Thoracic aorta (tissue), 2 donors: Measurements from ENCODE around the gene DPYD. TPM values are rescaled to one million over a fixed set of nuclear protein-coding genes. Genes with fewer than 3 reads are reported as not detected.

ENCODE experiments used
- ATAC-seq: fragments of 150-250 bp; one replicate; pipeline ENCODE4 v1.8.0; 2017; ENCODE audit warnings: low read depth; ENCODE audit not compliant: insufficient number of reproducible peaks, low FRiP score
- DNase-seq: peaks from one replicate; pipeline ENCODE4 v3.0.0-alpha.2; 2020; ENCODE audit warnings: low spot score
- H3K27ac ChIP-seq, 2 donors: fragments of 200-600 bp; sonication (generic); 1 replicate in 1 of 2; 2 replicates in 1 of 2; pipeline ENCODE4 v1.5.1; 2016; ENCODE audit warnings: mild to moderate bottlenecking in 2 of 2, moderate library complexity in 2 of 2
- H3K27me3 ChIP-seq: fragments of 200-600 bp; sonication (generic); replicated peaks from 2 replicates; pipeline ENCODE4 v1.6.0; 2016; ENCODE audit warnings: mild to moderate bottlenecking; ENCODE audit not compliant: insufficient read depth
- H3K36me3 ChIP-seq: fragments of 200-600 bp; sonication (generic); one replicate; pipeline ENCODE4 v1.5.1; 2016
- H3K4me1 ChIP-seq, 2 donors: fragments of 200-600 bp; sonication (generic); 1 replicate in 1 of 2; 2 replicates in 1 of 2; pipeline versions ENCODE4 v1.5.1 to v1.6.0; 2016; ENCODE audit warnings: low read depth in 2 of 2, mild to moderate bottlenecking in 1 of 2; ENCODE audit not compliant: control insufficient read depth in 1 of 2
- H3K4me3 ChIP-seq: fragments of 200-600 bp; sonication (generic); 2 replicates; pipeline ENCODE4 v1.5.1; 2016; ENCODE audit warnings: mild to moderate bottlenecking
- H3K9me3 ChIP-seq: fragments of 200-600 bp; sonication (generic); 2 replicates; pipeline ENCODE4 v1.5.1; 2016
- CTCF ChIP-seq: fragments of 200-600 bp; sonication (generic); IDR thresholded peaks from one replicate; pipeline ENCODE4 v1.5.1; 2019; ENCODE audit warnings: antibody characterized with exemption
- total RNA-seq, 2 donors: library from RNA; depleted of rRNA; stranded (reverse); fragments of >200 nt; gene quantifications; one replicate each; pipeline versions ENCODE4 v1.1.0 to v1.2.3, GENCODE V29; 2016

DPYD gene
- total RNA-seq, 2 donors from 2014 or later = 29.1 to 44.2 TPM

DNA sequence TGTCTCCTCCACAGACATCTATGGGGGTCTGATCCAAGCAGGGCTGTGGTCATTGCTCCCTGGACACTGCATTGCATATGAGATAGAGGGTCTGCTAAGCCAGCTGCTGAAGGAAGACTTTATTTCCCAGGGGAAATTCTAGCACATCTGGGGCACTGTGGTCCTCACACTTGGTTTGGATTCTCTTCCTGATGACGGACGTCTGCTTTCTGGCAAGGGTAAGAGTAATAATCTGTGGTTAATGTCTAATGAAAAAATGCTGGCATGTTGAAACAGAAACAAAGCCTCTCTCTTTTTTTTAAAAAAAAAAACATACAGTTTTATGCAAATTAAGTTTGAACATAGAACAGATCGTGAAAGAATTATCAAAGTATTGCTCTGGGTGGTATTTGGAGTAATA lies 553.9 kb downstream of the DPYD start:
- no peak for DNase-seq
- TF ChIP-seq CTCF = no peak
- Histone ChIP-seq H3K4me1 (no peaks in the 10 kb centered on the region), H3K36me3 (no peaks in the 10 kb centered on the region), H3K27ac (no peak overlapping the region), H3K27me3 (no peaks in the 10 kb centered on the region), H3K9me3 (no peaks in the 10 kb centered on the region), H3K4me3 (no peak overlapping the region)
- no peak for ATAC-seq

DNA sequence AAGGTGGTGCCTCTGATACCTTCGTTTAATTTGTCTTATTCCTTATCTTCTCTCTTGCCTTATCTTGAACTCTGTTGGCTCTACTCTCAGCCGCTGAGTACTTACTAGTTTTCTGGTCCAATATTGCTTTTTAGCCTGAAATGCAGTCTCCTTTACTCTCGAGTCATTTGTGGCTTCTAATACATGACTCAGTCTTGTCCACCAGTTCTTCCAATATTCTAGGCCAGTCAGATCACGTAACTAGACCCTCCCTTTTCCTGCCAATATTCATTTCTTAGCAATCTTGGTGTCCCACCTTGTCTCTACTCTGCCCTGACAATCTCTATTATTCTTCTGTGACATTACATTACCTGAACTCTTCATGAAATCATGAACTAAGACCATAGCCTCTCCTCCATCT lies 555.8 kb downstream of the DPYD start:
- no peak for TF ChIP-seq CTCF
- DNase-seq (no peak), ATAC-seq (no peak)
- no peaks in the 10 kb centered on the region for H3K36me3 ChIP-seq
- H3K9me3 ChIP-seq = no peaks in the 10 kb centered on the region
- H3K4me3 ChIP-seq = no peak overlapping the region
- no peaks in the 10 kb centered on the region for H3K4me1 ChIP-seq
- H3K27me3 ChIP-seq = no peaks in the 10 kb centered on the region
- H3K27ac ChIP-seq = no peak overlapping the region

DNA sequence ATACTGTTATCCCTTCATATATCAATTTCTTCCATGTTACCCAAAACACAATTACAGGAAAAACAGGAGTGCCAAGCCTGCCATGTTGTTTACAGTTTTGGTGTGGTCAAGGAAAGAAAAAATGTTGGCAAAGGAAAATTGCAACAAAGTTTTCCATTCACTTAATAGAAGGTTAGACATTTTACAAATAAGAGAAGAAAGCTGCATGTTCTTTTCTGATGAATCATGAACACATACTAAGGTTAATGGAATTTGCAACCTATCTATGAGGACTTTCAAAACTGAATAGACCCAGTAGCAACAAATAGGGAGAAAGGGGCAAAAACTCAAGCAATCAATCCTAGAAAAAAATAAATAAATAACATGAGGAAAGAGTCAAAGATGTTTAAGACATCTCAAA lies 556.7 kb downstream of the DPYD start:
- Histone ChIP-seq H3K4me3 (no peak overlapping the region), H3K36me3 (no peaks in the 10 kb centered on the region), H3K4me1 (no peaks in the 10 kb centered on the region), H3K27me3 (no peaks in the 10 kb centered on the region), H3K9me3 (no peaks in the 10 kb centered on the region), H3K27ac (no peak overlapping the region)
- ATAC-seq (no peak), DNase-seq (no peak)
- no peak for TF ChIP-seq CTCF

DNA sequence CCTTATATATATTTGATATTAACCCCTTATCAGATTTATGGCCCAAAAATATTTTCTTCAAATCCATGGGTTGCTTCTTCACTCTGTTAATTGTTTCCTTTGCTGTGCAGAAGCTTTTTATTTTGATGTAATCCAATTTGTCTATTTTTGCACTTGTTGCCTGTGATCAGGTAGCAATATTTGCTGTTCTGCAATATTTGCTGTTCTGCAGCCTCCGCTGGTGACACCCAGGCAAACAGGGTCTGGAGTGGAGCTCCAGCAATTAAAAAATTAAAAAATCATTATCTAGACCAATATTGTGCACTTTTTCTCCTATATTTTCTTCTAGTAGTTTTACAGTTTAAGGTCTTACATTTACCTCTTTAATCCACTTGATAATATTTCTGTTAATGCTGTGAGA lies 564.5 kb downstream of the DPYD start:
- no peak for TF ChIP-seq CTCF
- Histone ChIP-seq H3K27ac (no peak overlapping the region), H3K27me3 (no peaks in the 10 kb centered on the region), H3K9me3 (no peaks in the 10 kb centered on the region), H3K4me1 (peaks cover 2 to 9% of the 10 kb centered on the region in 2 donors), H3K36me3 (no peaks in the 10 kb centered on the region), H3K4me3 (no peak overlapping the region)
- DNase-seq (no peak), ATAC-seq (no peak)

GRCh38 chr1:97352936-97353382 lies 567.9 kb downstream of the DPYD start:
- Histone ChIP-seq H3K4me3 (no peak overlapping the region), H3K27me3 (no peaks in the 10 kb centered on the region), H3K9me3 (no peaks in the 10 kb centered on the region), H3K4me1 (peaks cover 2 to 12% of the 10 kb centered on the region in 2 donors), H3K36me3 (no peaks in the 10 kb centered on the region), H3K27ac (no peak overlapping the region)
- DNase-seq (no peak), ATAC-seq (no peak)
- no peak for TF ChIP-seq CTCF
